HEK293 (cell line): ENCODE results near the gene KIF3B.

Experiments
- ZNF529 ChIP-seq: fragments of 450-650 bp; formaldehyde crosslinking; IDR thresholded peaks from 2 replicates; pipeline ENCODE4 v1.5.1; 2017; ENCODE audit warnings: missing genetic modification characterization, missing biosample characterization; ENCODE audit not compliant: insufficient replicate concordance
- ZNF621 ChIP-seq: fragments of 450-650 bp; formaldehyde crosslinking; IDR thresholded peaks from 2 replicates; pipeline ENCODE4 v1.5.1; 2017; ENCODE audit warnings: missing biosample characterization, missing genetic modification characterization
- ZNF660 ChIP-seq: fragments of 450-650 bp; IDR thresholded peaks from 2 replicates; pipeline ENCODE4 v1.5.1; 2018; ENCODE audit warnings: missing biosample characterization, mild to moderate bottlenecking, missing genetic modification characterization

DNA sequence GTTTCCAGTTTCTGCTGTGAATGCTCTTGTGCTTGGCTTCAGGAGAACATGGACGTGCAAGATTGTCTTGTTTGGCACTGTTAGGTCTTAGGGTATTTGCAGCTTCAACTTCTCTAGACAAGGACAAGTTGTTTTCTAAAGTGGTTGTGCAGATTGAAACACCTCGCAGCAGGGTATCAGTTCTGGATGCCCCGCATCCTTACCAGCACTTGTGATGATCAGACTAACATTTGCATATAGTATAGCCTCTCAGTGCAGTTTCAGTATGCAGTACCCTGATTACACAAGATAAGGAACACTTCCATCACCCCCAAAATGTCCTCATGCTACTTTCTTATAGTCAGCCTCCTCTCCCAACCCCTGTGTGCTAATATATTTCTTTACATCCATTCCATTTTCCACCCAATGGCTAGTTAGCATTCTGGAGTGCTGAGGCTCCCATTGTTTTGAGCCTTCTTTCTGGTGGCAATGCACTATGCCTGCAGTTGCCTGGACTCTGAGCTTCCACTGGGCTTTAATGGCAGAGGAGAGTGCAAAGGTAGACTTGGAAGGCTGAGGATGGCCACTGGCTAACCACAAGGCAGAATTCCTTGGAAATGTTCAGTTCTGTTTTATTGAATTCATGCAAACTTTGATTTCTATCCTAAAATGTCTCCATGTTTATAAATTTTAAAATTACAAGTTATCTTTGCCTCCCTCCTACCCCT is 35.4 kb downstream of the KIF3B start:
- TF ChIP-seq ZNF529 (tag by site-specific recombination) (no peak), ZNF660 (no peak), ZNF621 (tag by site-specific recombination) (no peak)
